COLO668 (cell line): ENCODE results near the gene SBNO2.
"Not testable (repeated sequence)": the region's sequence is repeated elsewhere in the genome, so short reads cannot be mapped to it uniquely, and the experiment has no call there.

ENCODE experiments used
- DNase-seq: peaks from one replicate; lab custom pipeline; 2025; ENCODE audit not compliant: unreplicated experiment; lab: John Stamatoyannopoulos, UW

The SBNO2 gene

GRCh38 chr19:1210227-1210538 is 36.1 kb upstream of the SBNO2 start:
- DNase-seq: no peak

GRCh38 chr19:1208830-1209229 is 34.8 kb upstream of the SBNO2 start:
- not testable (repeated sequence) for DNase-seq

GRCh38 chr19:1206864-1207450 is 32.9 kb upstream of the SBNO2 start:
- peak; percentile 56 for DNase-seq

GRCh38 chr19:1206150-1206863 is 32.2 kb upstream of the SBNO2 start:
- peak; percentile 32 for DNase-seq

- peak; percentile 99 for DNase-seq
Measured at GRCh38 chr19:1205114-1206099, 31.3 kb upstream of the SBNO2 start, which contains the start of gene STK11. Gene STK11, plus strand, starts transcription at chr19:1205778. Its CDS starts 1,136 bp downstream, at chr19:1206914.

GRCh38 chr19:1200614-1201013 is 26.5 kb upstream of the SBNO2 start:
- DNase-seq: not testable (repeated sequence)

- no peak for DNase-seq
Measured at GRCh38 chr19:1199531-1199930, 25.5 kb upstream of the SBNO2 start.

GRCh38 chr19:1189419-1189818 is 15.4 kb upstream of the SBNO2 start:
- DNase-seq: no peak

- peak; percentile 38 for DNase-seq
Measured at GRCh38 chr19:1183543-1184172, 9.6 kb upstream of the SBNO2 start.

GRCh38 chr19:1182727-1183126 is 8.7 kb upstream of the SBNO2 start:
- no peak for DNase-seq

- DNase-seq: no peak
Measured at GRCh38 chr19:1182068-1182467, 8.0 kb upstream of the SBNO2 start.

GRCh38 chr19:1181606-1182005 is 7.5 kb upstream of the SBNO2 start:
- peak; percentile 44 for DNase-seq

- no peak for DNase-seq
Measured at GRCh38 chr19:1177322-1178114, 3.5 kb upstream of the SBNO2 start.

- DNase-seq: peak; percentile 33
Measured at GRCh38 chr19:1173159-1173844, 766 bp downstream of the SBNO2 start.

GRCh38 chr19:1172353-1173158 is 1.5 kb downstream of the SBNO2 start:
- DNase-seq: peak; percentile 42

GRCh38 chr19:1171755-1172352 is 2.2 kb downstream of the SBNO2 start:
- DNase-seq: peak; percentile 68

GRCh38 chr19:1170938-1171754 is 2.9 kb downstream of the SBNO2 start:
- DNase-seq: peak; percentile 64
